ENCODE results near the gene C3AR1. TPM values are rescaled to one million over a fixed set of nuclear protein-coding genes. Genes with fewer than 3 reads are reported as not detected.
A peak's percentile ranks its signal among the peaks of the same experiment; 100 is the strongest.

Gene C3AR1
- polyA plus RNA-seq, 4 donors: 2.3 to 4.0 (median 3.7) TPM

DNA sequence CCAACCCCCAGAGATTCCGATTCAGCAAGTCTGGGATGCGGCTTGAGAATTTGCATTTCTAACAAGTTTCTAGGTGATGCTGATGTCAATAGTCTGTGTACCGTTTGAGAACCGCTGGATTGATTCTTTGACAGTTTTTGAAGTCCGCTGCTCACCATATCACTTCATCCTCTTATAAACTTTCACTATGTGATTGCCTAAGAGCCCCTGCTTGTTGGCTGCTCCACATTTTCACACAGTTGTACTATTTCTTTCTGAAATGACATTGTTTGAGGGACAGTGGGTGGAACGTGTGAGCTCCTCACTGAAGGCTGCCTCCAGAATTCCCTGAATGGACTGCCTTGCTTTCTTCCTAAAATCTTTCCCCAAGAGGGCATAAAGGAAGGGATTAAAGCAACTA is 7.7 kb downstream of the C3AR1 start:
- DNase-seq (ENCODE audit: low read depth in 4 of 4, low spot score in 3 of 4): no peak

DNA sequence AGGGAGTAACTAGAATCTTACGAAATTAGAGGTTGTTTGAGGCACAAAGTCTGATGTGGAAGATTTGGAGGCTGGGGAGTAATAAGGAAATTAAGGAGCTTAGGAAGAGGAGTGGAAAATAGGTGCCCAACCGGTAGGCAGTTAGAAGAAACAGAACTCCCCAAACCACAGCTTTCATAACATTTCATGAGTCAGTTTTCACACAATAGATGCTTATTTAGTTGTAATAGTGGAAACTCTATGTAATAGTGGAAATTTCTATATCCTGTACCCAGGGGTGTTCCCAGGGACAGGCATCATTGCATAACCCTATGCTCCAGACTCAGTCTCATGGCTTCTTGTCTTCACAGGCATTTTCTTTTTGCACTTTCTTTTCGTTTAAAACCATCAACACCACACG is 8.3 kb downstream of the C3AR1 start:
- no peak for DNase-seq (ENCODE audit: low read depth in 4 of 4, low spot score in 3 of 4)

DNA sequence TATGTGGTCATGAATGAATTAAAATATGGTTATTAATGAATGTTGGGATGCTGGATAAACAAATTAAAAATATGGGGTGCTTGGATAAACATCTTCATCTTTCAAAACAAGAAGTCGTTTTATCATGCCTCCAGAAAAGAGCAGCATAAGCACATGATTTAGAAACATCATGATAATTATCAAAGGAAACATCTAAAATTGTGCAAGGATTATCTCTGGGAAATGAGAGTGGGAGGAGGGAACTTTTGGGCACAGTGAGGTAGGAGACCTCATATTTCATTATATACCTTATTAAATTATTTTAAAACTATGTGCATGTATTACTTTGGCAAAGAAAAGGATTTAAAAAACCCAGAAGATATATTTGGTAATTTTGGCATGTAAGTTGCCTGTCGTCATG is 8.9 kb downstream of the C3AR1 start:
- no peak for DNase-seq (ENCODE audit: low read depth in 4 of 4, low spot score in 3 of 4)

DNA sequence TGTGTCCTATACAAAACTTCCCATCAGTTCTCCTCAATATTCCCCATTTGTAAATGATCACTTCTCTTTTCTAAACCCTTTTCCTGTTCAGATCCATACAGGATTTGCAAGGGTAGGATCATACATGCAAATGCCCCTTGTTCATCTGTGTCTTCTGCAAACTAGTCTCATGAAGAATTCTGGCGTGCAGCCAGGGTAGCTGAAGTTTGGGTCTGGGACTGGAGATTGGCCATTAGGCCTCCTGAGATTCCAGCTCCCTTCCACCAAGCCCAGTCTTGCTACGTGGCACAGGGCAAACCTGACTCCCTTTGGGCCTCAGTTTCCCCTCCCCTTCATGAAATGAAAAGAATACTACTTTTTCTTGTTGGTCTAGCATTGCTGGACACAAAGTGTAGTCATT is 11.3 kb downstream of the C3AR1 start:
- DNase-seq (ENCODE audit: low read depth in 4 of 4, low spot score in 3 of 4): no peak

DNA sequence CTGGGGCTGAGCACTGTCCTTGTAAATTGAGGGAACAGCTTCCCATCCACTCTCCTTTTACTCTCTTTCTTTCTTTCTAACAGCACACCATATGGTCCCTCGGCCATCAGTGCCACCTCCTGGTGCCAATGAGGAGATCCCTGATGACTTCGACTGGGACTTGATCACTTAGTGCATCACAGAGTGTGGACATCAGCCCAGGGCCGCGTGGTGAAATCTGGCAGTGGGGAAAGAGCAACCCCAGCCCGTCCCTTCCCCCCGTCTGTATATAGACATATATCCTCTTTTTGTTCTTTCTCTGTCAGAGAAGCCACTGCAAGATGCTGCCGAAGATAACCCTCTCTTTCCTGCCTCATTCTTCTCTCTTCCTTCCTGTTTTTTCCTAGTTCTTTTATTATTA is 13.5 kb downstream of the C3AR1 start:
- DNase-seq (ENCODE audit: low read depth in 4 of 4, low spot score in 3 of 4): no peak

DNA sequence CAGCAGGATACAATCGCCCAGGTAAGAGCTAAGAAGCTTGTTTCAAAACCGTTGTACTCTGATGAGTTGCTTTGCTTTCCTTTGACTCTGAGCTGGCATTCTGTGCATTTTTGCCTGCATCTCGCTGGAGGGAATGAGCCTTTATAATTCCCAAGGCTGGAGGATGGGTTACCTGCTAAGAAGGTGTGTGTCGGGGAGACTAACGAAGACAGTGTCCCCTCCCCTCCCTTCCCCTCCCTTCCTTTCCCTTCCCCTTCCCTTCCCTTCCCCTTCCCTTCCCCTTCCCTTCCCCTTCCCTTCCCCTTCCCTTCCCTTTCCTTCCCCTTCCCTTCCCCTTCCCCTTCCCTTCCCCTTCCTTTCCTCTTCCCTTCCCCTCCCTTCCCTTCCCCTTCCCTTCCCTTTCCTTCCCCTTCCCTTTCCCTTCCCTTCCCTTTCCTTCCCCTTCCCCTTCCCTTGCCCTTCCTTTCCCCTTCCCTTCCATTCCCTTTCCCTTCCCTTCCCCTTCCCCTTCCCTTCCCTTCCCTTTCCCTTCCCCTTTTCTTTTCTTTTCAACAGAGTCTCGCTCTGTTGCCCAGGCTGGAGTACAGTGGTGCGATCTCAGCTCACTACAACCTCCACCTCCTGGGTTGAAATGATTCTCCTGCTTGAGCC is 15.4 kb downstream of the C3AR1 start:
- no peak for DNase-seq (ENCODE audit: low read depth in 4 of 4, low spot score in 3 of 4)

DNA sequence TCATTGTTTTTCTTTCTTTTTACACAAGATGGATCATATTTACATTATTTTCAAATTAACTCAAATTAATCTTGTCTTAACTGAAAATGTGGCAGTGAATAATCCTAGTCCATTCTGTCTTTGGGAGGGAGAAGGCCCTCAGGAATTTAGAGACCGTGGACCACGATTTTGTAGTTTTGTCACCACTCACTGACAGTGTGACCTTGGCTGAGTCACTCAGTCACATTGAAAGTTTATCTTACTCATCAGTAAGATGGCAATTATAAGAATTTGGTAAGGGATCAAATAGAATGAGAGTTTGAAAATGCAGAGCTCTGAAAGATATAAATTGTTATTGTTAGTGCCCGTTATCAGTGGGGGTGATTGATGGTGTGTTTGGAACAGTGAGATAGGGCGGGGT is 17.3 kb downstream of the C3AR1 start:
- DNase-seq (ENCODE audit: low read depth in 4 of 4, low spot score in 3 of 4): no peak

DNA sequence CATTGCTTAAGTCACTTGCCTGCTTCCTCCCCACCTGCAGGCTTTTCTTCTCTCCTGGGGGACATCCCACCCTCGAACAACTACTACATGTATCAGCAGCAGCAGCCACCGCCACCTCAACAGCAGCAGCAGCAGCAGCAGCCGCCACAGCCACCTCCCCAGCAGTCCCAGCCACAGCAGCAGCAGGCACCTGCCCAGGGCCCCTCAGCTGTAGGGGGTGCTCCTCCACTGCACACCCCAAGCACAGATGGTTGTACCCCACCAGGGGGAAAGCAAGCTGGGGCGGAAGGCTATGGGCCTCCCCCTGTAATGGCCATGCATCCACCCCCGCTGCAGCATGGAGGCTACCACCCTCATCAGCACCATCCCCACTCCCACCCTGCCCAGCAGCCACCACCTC is 18.3 kb downstream of the C3AR1 start:
- DNase-seq (ENCODE audit: low read depth in 4 of 4, low spot score in 3 of 4): no peak

DNA sequence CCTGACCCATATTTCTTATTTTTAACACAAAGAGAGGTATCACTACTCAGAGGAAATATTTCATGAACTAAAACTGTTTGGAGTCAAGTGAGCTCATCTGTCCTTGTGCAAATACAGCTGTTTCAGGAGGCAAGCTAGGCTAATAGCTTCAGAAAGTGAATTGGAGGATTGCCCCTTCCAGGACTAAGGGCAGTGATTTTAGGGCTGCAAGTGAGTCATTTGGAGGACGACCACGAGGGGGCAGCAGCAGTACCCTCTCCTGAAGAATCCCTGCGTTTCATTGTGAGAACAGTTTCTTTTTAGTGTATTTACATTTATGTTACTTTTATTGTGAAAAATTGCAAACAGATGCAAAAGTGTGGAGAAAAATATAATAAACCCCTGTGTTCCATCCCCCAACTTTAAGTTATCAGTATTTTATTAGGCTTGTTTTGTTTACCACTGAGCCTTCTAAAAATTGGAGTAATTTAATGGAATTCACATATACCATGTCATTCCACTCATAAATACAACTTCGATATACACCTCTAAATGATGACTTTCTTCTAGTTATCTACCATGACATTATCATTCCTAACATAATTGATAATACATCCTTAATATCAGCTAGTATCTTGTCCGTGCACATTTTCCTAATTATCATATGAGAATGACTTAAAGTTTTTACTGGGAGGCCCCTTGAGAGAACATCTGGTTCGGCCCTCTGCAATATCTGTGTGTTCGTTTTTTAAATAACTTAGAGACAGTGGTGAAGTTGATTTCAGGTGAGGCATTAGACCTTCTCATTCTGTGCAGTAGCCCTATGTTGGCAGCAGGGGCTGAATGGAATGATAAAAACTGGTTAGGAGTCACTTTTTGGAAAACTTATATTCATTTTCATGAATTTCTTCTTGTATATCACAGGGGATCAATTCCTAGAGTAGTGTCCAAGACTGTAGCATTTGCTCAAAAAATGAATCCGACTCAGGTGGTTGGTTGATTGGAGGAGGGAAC is 19.9 kb downstream of the C3AR1 start:
- DNase-seq (ENCODE audit: low read depth in 4 of 4, low spot score in 3 of 4): peak; percentile 40 to 72 (median 58)

DNA sequence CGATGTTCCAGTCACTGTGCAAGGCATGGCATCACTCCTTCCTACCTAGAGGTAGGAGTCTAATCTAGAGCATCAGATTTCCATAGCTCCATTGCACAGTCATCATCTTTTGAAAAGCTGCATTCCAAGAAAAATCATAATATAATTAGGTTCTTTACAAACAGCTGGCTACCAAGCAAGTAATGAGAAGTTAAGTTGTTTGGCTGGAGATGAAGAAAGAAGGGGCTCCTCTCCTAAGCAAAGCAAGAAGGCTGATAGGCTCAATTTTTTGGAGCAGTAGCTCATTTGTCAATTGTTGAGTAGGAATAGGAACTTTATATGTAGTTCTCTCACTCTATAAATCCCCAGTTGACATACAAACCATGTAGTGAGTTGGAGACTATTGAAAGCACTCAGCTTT is 25.4 kb downstream of the C3AR1 start:
- DNase-seq (ENCODE audit: low read depth in 4 of 4, low spot score in 3 of 4): no peak

DNA sequence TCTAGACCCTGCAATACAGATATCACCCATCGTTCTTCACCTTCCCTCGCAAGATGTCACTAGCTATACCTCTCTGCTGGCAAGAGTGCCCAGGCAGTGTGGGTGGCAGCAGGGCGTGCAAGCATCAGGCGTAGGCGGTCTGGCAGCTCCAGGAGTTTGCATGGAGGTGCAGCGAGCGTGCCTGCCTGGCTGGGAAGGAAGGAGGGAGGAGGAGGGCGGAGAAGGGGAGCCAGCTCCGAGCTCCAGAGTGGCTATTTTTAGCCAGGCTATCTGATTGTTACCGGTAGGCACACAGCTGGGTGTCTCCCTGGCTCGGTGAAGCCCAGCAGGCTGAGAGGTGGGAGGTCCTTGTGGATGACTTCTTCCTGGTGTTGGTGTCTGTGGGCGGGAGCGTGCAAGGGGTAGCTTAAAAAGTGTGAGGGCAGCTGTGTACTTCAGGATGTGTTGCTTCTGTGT is 27.5 kb downstream of the C3AR1 start:
- peak in 2 of 4 donors; percentile 18 to 38 for DNase-seq (ENCODE audit: low read depth in 4 of 4, low spot score in 3 of 4)

DNA sequence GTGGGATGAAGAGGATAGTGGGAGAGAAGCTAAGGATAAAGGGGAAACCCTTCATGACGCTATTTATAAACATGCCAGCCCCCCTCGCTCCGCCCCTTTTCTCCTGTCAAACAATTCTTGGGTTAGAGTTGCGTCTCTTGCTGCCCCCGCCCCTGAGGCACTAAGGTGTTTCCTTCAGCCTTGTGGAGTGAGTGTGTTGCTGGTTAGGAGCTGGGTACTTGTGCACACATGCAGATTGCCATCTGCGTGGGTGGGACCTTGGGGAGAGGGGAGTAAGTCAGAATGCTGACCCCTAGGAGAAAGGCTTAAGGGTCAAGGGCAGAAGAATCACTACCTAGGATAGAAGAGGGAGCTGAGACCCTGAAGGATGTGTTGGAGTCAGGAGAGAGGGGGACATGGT is 28.2 kb downstream of the C3AR1 start:
- no peak for DNase-seq (ENCODE audit: low read depth in 4 of 4, low spot score in 3 of 4)

DNA sequence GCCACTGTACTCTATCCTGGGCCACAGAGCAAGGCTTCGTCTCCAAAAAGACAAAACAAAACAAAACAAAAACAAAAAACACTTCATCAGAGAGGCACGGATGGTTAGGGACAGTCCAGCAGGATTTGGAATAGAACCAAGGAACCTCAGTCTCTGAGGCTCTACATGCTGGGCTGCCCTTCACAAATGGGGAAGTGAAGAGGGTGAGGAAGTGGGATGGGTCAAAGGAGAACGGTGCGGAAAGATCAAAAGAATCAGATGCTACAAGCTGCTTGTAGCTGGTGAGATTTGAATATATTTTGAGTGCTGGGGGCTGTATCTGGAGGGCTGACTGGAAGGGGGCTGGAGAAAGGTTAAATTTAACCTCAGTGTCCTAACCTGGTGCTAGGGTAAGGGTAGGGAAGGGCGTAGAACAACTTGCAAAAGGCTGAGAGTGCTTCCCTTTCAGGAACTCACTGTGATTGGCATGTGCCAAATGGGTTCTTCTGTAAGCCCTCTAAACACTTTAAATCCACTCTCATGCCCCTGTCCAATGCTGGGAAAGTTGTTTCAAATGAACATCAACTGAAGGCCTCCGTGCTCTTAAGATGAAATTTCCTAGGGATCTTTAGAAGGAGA is 29.0 kb downstream of the C3AR1 start:
- no peak for DNase-seq (ENCODE audit: low read depth in 4 of 4, low spot score in 3 of 4)

DNA sequence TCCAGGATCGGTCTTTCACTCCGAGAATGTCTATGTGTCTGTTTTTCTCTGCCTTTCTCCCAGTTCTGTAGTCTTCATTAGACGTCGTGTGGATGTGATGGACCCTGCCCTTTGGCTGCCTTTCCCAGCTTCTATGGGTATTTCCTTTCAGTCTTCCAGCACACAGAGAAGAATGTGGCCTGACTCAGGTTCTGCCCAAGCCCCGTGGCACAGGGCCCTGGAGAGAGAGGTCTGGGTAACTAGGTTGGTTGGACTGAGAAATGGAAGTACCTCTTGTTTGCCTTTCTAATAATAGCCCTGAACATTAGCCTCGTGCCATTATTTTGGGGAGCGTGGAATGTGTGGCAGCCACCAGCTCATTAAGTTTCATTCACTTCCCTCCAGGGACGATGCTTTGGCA is 29.8 kb downstream of the C3AR1 start:
- no peak for DNase-seq (ENCODE audit: low read depth in 4 of 4, low spot score in 3 of 4)

DNA sequence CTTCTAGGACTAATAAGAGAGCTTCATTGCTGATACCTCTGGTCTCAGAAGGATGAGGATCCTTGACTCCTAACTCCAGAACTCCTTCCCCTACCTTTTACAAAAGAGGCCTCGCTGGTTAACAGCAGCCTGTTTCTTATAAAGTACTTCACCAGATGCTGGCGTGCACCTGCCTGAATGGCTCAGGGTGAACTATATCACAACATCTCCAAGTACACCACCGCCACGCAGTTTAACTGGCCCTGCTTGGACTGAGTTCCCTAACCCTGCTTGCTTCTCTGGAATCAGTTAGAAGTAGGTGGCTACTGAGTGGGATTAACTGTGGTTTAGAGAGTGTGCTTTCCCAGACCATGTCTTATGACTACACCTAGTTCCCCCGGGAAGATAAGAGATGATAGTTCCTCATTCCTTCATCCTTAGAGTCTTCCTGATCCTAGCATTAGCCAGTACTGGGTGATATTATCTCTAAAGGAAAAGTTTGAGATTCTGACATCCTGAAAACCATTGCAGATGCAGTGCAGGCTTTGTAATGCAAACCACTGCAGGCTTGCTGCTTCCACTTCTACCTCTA is 30.6 kb downstream of the C3AR1 start:
- DNase-seq (ENCODE audit: low read depth in 4 of 4, low spot score in 3 of 4): no peak

DNA sequence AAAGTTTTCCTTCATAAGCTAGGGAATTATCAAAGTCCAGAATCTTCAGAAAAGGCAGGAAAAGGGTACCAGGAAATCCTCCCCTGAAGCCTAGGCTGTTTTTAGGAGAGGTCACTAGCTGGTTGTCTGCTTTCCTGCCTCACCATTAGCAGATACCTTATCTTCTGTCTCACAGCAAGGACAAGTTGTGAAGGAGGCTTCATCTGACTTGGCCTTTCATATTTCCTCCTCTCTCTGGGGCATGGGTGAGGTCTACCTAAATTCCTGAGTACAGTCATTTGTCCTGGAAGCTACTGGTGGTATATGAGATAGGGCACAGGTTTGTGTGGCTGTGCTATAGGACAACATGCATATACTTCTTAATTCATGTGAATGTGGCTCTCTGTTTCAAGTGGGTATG is 31.4 kb downstream of the C3AR1 start:
- DNase-seq (ENCODE audit: low read depth in 4 of 4, low spot score in 3 of 4): no peak

DNA sequence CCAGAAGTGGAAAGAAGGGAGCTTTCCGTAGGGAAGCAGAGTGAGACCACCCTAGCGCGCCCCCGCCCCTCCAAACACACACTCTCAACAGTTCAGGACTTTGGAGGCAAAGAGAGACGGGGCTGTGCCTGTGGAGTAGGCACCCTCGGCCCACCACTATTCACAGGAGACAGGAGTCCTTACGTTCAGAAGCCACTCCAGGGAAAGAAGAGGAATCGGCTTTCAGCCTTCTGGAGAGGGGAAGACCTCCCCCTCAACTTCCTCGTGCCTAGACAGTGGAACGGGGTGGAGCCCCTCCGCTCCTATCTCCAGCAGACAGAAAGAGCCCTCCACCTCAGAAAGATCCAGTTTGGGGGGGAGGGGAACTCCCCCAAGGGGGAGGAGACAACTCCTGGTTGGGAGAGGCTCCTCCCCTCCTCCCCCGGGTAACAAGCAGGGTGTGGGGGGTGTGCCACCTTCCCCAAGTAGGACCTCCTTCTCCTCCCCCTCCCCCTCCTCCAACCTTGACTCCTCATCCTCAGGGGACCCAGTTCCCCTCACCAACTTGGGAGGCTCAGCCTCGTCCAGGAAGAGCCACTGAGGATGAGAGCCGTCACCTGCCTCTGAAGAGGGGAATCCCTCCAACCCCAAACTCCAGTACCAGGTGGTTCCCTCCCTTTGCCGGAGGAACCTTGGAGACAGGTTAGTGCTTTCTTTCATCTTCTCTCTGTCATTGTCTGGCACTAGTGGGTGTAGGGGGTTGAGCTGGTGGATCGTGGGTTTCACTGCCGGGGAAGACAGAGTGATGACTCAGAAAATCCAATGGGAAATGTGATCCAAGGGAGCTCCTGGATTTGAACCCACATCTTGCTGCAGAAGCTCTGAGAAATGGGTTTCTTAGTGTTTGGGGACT is 32.8 kb downstream of the C3AR1 start:
- DNase-seq (ENCODE audit: low read depth in 4 of 4, low spot score in 3 of 4): peak in 2 of 4 donors; percentile 38 to 60

DNA sequence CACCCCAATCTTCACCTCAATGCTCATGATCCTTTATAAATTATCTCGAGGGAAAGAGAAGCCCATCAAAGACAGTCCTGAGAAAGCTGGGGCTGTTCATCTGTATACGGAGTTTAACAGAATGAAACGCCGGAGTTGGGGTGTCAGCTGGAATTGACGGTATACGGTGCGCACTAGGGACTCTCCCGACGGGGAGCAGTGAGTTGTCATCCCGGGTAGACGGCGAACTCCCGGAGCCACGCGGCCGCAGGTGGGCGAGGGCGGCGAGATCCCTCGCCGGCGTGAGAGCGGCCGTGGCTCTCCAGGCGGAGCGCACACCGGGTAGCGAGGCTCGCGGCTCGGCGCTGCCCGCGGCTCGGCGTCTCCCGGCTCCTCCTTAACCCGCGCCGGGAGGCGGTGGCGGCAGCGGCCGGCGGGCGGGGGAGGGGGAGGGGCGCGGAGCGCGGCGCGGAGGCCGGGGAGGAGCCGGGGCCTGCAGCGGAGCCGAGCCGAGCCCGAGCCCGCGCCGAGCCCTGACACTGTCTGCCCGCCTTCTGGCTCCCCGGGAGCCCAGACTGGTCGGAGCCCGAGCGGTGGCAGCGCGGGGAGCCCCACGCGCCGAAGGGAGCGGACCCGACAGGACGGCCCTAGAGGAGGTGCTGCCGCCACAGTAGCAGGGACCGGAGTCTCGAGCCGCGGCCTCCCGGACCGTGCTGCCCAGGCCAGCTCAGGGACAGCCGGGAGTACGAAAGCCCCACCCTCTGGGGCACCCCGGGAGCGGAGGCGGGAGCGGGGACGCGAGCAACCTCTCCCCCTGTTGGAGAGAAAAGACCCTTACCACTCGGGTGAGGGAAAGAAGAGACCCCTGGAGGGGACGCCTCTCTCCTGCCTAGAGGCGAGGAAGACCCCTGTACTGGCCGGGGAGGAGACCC is 33.7 kb downstream of the C3AR1 start, which contains the start of gene FOXJ2:
FOXJ2 (plus strand) TSS at position 475 of the 911 bp plus-strand sequence. CDS start 7,117 bp downstream, outside the sequence.
- peak in 3 of 4 donors; percentile 63 to 74 (median 65) for DNase-seq (ENCODE audit: low read depth in 4 of 4, low spot score in 3 of 4)

DNA sequence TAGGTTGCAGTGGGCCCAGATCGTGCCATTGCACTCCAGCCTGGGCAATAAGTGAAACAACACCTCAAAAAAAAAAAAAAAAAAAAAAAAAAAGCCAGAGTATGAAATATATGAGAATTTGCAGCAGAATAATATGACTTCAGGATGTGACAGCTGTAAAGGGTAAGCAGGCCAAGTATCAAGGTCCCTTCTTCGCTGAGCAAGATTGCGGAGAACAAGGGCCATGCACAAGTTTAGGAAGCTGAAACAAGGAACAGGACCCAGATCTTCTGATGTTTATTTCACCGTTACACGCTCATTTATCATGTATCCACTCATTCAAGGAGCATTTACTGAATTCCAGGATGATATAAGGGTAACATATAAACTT is 34.3 kb downstream of the C3AR1 start:
- no peak for DNase-seq (ENCODE audit: low read depth in 4 of 4, low spot score in 3 of 4)

All from right renal pelvis (tissue), 4 donors.